Lung (tissue), 12 donors: ENCODE measurements around the gene ZNF536. TPM values are rescaled to one million over a fixed set of nuclear protein-coding genes. Genes with fewer than 3 reads are reported as not detected.
A peak's percentile ranks its signal among the peaks of the same experiment; 100 is the strongest.

Experiments used
- ATAC-seq: fragments of 200-7000 bp; cut with Tn5 transposase; one replicate; pipeline ENCODE4 v1.9.1; 2020; ENCODE audit warnings: moderate number of reproducible peaks; ENCODE audit not compliant: insufficient read depth, low FRiP score
- DNase-seq, 3 donors: peaks; one replicate each; pipeline ENCODE4 v3.0.0-alpha.2; 2013 to 2017
- H3K27ac ChIP-seq, 2 donors: one replicate each; pipeline ENCODE4 v1.5.1; 2013; ENCODE audit warnings: mild to moderate bottlenecking in 2 of 2, moderate library complexity in 2 of 2, control low read depth in 1 of 2, inconsistent platforms in 1 of 2, low read depth in 1 of 2, low read length in 1 of 2
- H3K27me3 ChIP-seq, 3 donors: one replicate each; pipeline ENCODE4 v1.5.1; 2013; ENCODE audit warnings: low read length in 2 of 3; ENCODE audit not compliant: control insufficient read depth in 3 of 3, insufficient read depth in 3 of 3
- H3K36me3 ChIP-seq, 4 donors: one replicate each; pipeline ENCODE4 v1.5.1; 2013; ENCODE audit warnings: low read length in 4 of 4, mild to moderate bottlenecking in 1 of 4, moderate library complexity in 1 of 4; ENCODE audit not compliant: control insufficient read depth in 4 of 4, insufficient read depth in 4 of 4
- H3K4me1 ChIP-seq, 5 donors: one replicate each; pipeline ENCODE4 v1.5.1; 2013; ENCODE audit warnings: low read length in 5 of 5, mild to moderate bottlenecking in 2 of 5, moderate library complexity in 1 of 5; ENCODE audit not compliant: control insufficient read depth in 5 of 5, insufficient read depth in 5 of 5
- H3K4me3 ChIP-seq: one replicate; pipeline ENCODE4 v1.5.1; 2013; ENCODE audit warnings: mild to moderate bottlenecking, control low read depth, moderate library complexity
- H3K9ac ChIP-seq, 2 donors: one replicate each; pipeline ENCODE4 v1.5.1; 2013; ENCODE audit warnings: low read length in 2 of 2, control low read depth in 1 of 2; ENCODE audit not compliant: insufficient read depth in 1 of 2
- H3K9me3 ChIP-seq, 4 donors: one replicate each; pipeline ENCODE4 v1.5.1; 2013; ENCODE audit warnings: low read length in 3 of 4, mild to moderate bottlenecking in 1 of 4, moderate library complexity in 1 of 4; ENCODE audit not compliant: control insufficient read depth in 4 of 4, insufficient read depth in 3 of 4
- WGBS, 2 donors: extraction: QIAGEN DNeasy Blood & Tissue Kit; methylation state at CpG; one replicate each; pipeline ENCODE4 v1.1.7; 2013; 5-methylcytosine and 5-hydroxymethylcytosine counted together
- polyA plus RNA-seq, 2 donors: library from polyadenylated mRNA; stranded (reverse); fragments of 200-250 nt; gene quantifications; one replicate each; pipeline ENCODE4 v1.2.1, GENCODE V29; 2013
- total RNA-seq, 2 donors: library from RNA; depleted of rRNA in 1 of 2; stranded (reverse); fragments of >200 nt in 1 of 2; gene quantifications; one replicate each; pipeline ENCODE4 v1.2.1, GENCODE V29; 2014 to 2021
- TF ChIP-seq, protein P1 (sequence below): IDR thresholded peaks from 2 replicates; pipeline ENCODE4 v1.5.1; 2012; ENCODE audit warnings: mild to moderate bottlenecking; ENCODE audit errors: control extremely low read depth, extremely low read depth
- donor health status: control.
- donor health status: control.
- donor health status: Bipolar disorder and iron deficiency.
- donor health status: healthy.
- donor health status: DM: yes; HTN: yes; CAD: no.

ZNF536 gene
- total and polyA plus RNA-seq, 4 donors = 0.07 to 5.6 (median 0.21) TPM

DNA sequence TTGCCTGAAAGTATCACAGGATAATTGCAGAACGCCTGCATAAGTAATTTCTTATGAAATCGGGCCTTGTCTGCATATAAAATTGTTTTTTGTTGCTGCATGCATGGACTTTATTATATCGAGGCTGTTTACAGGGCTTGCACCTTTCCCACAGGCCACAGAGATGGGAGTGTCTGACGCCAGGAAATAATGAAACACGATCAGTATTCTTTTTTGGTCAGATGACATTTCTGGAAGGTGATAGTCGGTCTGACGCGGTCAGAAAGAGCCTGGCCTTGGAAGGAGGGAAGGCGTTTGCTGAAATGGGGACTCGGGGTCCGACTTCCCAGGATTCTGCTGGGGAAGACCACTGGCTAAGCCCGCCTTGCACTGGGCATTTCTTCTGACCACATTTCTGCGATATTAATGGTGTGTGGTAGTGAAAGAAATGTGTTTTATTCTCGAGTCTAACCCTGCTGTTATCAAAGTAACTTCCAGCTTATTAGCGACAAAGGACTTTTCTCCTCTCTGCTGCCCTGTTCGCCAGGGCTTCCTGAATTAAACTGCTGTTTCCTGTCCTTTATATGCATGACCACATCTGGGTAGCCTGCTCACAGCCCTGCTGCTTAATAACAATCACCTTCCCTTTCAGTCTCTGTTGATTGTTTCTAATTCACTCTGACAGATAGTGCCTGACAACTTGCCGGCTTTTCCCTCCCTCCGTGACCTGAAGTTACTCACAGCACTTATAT is 11.6 kb upstream of the ZNF536 start:
- Histone ChIP-seq H3K27me3 (peaks cover 0 to 3% (median 0%) of the 10 kb centered on the region in 3 donors), H3K4me3 (no peak overlapping the region), H3K27ac (no peak overlapping the region), H3K9me3 (peaks cover 0 to 2% (median 0%) of the 10 kb centered on the region in 4 donors), H3K36me3 (no peaks in the 10 kb centered on the region), H3K9ac (peak overlapping the region in 1 of 2 donors; percentile 32), H3K4me1 (peaks cover 0 to 14% (median 0%) of the 10 kb centered on the region in 5 donors)
- ATAC-seq (no peak), DNase-seq (peak in 2 of 3 donors; percentile 43 to 44)
- WGBS, 2 donors = 24 to 40% methylated on average over 18 of the region's 18 CpGs
- TF ChIP-seq, protein P1, sequence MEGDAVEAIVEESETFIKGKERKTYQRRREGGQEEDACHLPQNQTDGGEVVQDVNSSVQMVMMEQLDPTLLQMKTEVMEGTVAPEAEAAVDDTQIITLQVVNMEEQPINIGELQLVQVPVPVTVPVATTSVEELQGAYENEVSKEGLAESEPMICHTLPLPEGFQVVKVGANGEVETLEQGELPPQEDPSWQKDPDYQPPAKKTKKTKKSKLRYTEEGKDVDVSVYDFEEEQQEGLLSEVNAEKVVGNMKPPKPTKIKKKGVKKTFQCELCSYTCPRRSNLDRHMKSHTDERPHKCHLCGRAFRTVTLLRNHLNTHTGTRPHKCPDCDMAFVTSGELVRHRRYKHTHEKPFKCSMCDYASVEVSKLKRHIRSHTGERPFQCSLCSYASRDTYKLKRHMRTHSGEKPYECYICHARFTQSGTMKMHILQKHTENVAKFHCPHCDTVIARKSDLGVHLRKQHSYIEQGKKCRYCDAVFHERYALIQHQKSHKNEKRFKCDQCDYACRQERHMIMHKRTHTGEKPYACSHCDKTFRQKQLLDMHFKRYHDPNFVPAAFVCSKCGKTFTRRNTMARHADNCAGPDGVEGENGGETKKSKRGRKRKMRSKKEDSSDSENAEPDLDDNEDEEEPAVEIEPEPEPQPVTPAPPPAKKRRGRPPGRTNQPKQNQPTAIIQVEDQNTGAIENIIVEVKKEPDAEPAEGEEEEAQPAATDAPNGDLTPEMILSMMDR = no peak

DNA sequence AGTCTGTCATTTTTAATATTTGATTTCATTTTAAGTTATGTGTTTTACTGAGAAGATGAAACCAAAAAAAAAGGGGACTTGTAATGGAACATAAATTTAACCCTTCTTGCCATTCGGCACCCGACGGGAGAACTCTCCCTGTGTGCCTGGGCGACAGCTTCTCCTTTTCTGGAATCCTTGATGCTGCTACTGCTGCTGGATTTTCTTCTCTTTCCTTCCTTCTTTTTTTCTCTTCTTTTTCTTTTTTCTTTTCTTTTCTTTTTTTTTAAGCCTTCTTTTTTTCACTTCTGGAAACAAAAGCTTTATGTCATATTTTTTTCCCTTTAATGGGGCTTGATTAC is 11.1 kb upstream of the ZNF536 start:
- Histone ChIP-seq H3K4me3 (no peak overlapping the region), H3K9ac (no peak overlapping the region), H3K9me3 (peaks cover 0 to 2% (median 0%) of the 10 kb centered on the region in 4 donors), H3K27ac (no peak overlapping the region), H3K4me1 (peaks cover 0 to 15% (median 0%) of the 10 kb centered on the region in 5 donors), H3K27me3 (peaks cover 0 to 3% (median 0%) of the 10 kb centered on the region in 3 donors), H3K36me3 (no peaks in the 10 kb centered on the region)
- DNase-seq (no peak), ATAC-seq (no peak)
- TF ChIP-seq, protein P1 = no peak
- 29 to 53% methylated on average over 4 of the region's 4 CpGs for WGBS, 2 donors

DNA sequence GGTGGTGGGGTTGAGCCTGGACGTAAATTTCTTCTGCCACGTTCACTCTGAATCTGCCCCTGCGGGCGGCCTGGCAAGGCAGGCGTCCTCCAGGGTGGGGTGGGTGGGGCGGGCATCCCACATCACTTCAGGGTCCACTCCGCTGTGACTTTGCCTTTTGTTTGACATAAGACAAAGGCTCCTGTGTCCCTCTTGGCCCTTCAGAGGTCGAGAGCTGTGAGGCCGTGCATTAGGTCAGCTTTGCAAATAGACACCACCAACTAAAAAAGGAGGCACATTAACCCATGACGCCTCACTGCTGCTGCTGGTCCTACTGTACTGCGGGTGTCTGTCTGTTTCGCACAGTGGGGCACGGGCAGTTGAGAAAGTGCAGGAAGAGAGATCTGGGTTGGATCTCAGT is 10.5 kb upstream of the ZNF536 start:
- no peak overlapping the region for H3K27ac ChIP-seq
- ATAC-seq = no peak
- WGBS, 2 donors = 84 to 90% methylated on average over 13 of the region's 13 CpGs

More for the DNA sequence above, 10.5 kb upstream of the ZNF536 start:
- Histone ChIP-seq H3K4me1 (peaks cover 0 to 15% (median 0%) of the 10 kb centered on the region in 5 donors), H3K9ac (no peak overlapping the region), H3K36me3 (no peaks in the 10 kb centered on the region), H3K9me3 (peaks cover 0 to 2% (median 0%) of the 10 kb centered on the region in 4 donors), H3K4me3 (no peak overlapping the region), H3K27me3 (peaks cover 0 to 3% (median 0%) of the 10 kb centered on the region in 3 donors)
- TF ChIP-seq, protein P1 = no peak
- no peak for DNase-seq
